HTR-8/SVneo (cell line): ENCODE results near the gene RASL10A.

ENCODE experiments used
- DNase-seq: peaks from one replicate; pipeline ENCODE4 v3.0.0; 2011; ENCODE audit warnings: low spot score, mixed read lengths; ENCODE audit not compliant: insufficient read length
- FAIRE-seq: peaks from 2 replicates; lab custom pipeline; 2011; peaks lifted over from hg19 to GRCh38; lab: Jason Lieb, UNC

The RASL10A gene

DNA sequence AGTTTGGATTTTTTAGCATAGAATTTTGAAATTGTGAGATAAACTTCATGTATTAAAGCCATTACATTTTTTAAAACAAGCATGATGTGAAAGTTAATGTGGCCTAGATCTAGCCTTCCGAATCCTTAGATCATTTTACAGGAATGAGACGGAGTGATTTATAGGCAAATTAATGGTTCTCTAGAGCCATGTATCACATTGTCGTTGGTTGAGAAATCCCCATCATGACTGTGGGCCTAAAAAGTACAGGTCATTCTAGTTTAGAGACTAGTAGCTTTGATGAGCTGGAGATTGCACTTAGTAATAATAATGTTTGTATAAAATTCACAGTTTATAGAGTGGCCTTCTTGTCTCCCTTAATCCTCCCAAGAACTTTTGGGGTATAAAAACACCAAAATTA lies 40.3 kb downstream of the RASL10A start:
- DNase-seq (no peak), FAIRE-seq (no peak)

DNA sequence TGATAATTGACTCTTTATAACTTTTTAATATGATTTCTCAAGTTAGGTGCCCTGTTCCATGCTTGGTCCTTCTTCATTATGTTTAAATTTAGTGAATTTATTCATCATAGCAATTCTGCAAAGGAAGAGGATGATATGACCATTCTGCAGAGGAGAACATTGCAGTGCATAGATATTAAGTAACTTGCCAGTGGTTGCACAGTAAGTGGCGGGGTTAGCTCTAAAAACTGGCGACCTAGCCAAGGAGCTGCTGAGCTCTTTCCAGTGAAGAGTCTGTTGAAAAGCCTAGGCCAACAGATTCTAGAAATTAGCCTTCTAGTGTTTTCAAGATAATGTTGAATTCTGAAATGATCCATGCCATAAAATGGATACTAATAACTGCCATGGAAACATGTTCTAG lies 42.9 kb downstream of the RASL10A start:
- no peak for DNase-seq
- FAIRE-seq: no peak

DNA sequence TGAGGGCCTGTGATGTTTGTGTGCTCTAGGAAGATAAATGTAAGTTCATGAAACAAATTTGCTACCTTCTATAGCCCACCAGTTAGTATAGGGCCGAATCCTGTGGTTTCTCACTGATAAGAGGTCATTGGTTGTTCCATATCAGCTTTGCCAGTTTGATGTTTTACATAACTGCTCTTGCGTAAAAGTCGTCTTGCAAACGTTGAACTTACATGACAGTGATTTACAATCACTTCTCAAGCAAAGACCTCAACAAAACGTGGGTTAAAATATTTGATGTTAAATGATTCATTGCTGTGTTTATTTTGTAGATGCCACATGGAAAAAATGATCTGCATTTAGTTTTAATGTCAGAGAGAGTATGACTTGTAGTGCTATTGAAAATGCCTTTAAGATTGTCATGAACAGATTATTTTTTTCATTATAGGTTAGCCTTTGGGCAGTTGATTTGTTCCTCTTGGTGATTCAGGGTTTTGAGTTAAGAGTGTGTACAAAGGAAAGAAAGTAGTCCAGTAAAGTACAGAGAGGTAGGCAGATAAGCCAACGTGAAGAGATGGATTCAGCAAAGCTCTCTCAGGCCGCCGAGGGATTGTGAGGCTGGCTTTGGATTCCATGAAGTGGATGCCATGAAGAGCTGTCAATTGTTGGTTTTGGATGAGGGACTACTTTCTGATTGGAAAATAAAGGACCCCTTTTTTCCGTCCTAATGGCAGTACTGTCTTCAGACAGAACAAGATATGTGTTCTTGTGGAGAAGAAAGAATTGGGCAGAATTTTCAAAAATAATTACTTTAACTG lies 44.8 kb downstream of the RASL10A start:
- DNase-seq (no peak), FAIRE-seq (no peak)

DNA sequence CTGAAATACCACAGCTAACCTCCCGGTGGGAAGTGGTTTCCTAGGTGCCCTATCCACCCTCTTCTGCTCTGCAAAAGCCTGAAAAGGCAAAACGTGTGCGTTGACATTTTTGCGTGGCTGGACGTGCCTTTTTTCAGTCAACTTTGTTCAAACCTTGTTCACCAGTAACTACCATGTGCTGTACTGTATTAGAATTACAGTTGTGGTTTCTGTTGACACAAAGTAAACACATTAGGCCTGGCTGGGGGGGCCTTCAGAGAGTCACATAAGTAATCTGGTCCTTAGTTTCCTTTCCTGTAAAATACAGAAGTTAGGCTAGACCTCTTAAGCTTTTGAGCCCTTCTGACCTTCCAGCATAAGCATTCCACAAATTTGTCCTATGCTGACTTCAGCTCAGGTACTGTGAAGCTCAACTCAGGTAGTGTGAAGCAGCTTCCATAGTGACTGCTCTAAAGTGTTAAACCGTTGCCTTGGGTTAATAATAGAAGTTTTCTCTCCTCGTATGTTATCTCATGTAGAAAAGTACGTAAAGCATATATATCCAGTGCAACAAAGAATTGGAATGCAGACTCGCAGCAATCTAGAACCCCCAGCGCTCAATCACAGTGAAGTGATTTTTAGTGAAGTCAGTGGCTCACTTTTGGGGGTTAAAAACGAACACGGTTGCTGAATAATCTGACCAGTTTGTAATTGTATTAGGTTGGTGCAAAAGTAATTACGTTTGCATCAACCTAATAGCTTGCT lies 45.6 kb downstream of the RASL10A start:
- FAIRE-seq (no peak), DNase-seq (no peak)

DNA sequence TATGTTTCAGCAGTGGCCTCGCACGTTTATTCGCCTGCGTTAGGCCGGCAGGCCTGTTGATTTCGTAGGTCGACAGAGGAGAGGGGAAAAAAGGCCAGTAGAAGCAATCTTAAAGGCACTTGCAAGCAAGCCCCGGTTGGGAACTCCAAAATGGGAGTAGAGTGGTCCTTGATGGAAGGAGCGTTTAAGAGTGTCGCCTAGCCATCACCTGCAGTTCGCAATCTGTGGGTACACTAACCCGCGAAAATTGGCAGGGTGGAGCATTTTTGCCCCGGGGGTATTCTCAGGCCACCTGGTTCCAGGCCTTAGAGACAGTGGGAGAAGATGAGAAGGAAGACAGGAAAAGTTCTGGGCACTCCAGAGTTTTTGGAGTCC lies 46.3 kb downstream of the RASL10A start:
- no peak for FAIRE-seq
- no peak for DNase-seq

DNA sequence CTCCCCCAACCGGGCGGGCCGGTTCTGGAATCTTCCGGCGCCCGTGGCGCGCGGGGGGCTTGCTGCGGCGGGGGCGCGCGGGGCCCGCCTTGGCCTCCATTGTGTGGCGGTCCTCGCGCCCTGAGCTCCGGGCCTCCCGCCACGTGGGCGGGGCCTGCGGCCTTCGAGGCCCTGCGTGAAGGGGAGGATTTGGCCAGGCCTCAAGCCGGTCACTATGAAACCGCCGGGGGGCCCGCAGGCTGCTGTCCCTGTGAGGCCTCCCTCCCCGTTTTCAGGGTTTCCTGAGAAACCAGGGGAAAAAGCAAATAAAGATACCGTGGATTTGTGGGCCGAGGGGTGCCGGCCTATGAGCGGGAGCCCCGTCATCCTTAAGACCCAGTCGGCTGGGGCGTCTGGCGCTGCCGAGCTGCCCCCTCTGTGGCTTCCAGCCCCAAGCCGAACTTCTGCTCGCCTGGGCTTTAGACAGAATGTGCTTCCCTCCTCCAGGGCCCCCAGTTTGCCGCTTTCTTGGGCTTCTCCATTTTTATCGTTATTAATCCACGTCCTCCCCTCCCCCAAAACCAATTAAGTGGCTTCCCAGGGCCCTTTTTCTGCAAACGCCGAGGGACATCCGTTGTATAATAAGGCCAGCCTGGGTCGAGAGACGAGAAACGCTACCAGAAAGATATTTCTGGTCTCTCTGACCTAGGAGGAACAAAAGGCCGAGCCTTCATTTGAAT lies 46.8 kb downstream of the RASL10A start:
- DNase-seq (no peak), FAIRE-seq (no peak)

DNA sequence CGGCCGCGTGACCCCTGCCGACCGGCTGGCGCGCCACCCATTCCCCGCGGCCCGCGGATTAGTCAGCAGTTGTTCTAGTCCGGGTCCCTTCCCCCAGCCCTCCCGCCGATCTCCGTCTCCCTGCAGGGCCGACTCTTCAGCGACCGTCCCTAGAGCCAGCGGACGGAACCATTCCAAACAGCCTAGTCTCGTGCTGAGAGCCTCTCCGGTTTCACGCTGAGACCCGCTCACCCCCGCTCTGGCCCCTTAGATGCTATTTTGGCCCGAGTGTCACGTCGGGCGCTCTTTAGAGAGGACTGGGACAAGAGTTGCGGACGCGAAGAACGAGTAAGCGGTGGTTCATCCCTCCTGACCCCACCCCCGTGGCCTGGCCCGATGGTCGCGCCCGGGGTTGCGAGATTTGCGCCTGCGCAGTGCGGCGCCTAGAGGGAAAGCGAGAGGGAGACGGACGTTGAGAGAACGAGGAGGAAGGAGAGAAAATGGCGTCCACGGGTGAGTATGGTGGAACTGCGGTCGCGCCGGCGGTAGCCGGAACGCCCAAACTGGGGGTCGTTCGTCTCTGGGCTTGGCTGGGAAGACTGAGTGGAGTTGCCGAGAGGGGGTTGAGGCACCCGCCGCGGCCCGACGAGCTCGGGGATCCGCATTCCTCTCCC lies 47.5 kb downstream of the RASL10A start, which contains the start of the genes EWSR1 and RHBDD3:
TSS of gene EWSR1 (plus strand) at position 411 of the 653 bp plus-strand sequence. CDS start at position 480, 69 bp downstream.
TSS of gene RHBDD3 (minus strand) at position 124 of the 653 bp plus-strand sequence. CDS start 2,355 bp downstream, outside the sequence.
- peak; percentile 49 for FAIRE-seq
- peak; percentile 80 for DNase-seq

DNA sequence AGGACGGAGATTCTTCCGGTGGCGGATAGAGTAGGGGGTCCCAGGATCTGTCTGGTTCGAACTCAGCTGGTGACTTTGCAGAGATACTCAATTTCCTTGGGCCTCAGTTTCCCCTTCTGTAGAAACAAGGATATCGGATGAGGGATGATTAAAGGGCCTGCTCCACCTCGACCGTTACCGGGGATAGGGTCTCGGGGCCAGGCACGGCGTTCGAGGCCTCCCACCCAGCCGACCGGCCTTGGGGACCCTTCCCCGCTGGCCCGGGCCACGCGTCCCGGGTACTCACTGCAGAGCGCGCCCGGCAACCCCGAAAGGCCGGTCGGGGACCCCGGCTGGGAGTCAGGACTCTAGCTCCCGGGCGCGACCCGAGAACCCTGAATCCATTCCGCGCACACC lies 48.0 kb downstream of the RASL10A start:
- FAIRE-seq (no peak), DNase-seq (no peak)

DNA sequence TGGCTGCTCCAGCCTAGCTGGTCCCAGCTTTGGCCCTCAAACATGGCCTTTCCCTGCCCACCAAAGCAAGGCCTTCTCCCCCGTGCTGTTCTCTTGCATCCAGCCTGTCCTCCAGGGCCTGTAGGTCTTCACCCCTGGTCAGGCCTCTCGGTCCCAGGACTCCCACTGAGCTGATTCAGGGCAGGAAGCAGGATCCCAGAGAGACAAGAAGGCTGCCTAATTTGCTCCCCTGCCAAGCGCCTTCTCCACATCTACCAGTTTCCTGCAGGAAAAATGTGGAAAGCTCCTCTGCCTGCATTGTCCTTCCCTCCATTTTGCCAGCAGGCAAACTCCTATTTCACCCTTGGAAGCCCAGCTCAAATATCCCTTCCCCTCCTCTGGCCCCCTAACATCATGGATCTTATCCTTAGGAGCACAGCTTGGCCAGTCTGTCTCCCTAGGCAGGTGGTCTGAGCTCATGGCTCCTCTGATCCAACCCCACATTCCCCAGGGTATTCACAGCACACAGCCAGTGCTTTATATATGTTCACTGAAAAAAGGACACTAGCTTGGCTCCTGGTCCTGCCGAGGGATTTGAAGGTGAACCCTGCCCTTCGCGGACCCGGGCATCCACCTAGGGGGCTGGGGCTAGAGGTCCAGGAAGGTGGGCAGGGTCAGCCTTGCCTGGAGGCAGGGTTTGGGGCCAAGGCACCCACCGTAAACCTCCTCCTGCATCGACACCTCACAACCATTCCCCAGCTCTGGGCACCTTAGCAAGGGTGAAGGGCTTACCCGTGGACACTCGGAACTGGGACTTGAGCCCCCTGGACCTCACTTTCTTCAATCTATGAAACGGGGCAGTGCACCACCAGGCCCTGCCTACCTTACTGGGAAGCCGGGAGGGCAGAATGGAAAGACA lies 48.7 kb downstream of the RASL10A start:
- no peak for FAIRE-seq
- DNase-seq: no peak

DNA sequence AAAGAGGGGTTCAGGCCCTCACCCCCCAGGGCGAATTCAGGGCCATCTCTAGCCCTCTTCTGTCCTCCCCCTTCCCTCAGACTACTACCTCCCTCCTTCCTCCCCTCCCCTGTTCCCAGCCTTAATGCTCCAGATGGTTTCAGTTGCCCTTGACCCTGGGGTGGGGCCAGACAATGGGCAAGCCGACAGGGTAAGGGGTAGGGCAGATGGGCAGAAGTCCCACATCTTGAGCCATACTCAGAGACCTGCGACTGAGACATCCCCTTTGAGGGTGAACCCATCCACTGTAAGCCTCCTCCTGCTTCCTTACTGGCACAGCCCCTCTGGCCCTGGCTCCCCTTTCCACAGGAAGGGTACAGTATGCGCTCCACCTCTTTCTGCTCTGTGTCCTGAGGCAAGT lies 49.6 kb downstream of the RASL10A start:
- DNase-seq (no peak), FAIRE-seq (no peak)

DNA sequence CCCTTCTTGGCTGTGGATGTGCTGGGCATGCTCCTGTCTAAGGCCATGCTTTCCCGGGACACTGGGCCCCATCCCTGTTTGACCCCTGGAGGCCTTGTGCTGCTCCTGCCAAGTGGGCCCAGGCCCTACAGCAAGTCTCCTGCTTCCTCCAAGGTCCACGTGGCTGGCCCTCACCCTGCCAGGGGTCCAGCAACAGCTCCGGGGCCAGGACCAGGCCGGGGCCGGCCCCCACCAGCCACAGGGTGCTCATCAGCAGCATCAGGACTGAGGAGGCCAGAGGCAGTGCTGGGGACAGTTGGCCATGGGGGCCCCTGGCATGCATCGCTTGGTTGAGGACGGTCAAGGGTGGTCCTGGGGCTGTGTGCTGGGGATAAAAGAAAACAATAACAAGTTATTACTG lies 50.2 kb downstream of the RASL10A start:
- DNase-seq (no peak), FAIRE-seq (no peak)

DNA sequence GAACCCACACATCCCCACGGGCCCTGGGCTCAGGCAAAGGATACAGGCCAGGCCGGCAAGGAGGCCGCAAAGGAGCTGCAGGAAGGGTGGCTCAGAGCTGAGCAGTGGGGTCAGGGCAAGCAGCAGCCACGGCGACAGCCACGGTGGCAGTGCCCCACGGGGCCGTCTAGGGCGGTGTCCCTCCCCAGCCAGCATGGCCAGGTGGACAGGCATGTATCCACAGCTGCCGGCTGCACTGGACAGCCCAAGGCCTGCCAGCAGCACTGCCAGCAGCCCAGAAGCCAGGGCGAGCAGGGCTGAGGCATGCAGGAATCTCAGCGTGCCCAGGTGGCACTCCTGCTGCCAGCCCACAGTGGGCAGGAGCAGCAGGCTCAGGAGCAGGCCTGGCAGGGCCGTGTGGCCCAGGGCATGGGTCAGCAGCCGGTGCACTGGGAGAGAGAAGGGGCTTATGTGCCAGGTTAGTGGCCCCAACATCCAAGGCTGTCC lies 51.7 kb downstream of the RASL10A start:
- no peak for FAIRE-seq
- no peak for DNase-seq
